Stomach (tissue), 9 donors: ENCODE results near the gene PRKG1. TPM values are rescaled to one million over a fixed set of nuclear protein-coding genes. Genes with fewer than 3 reads are reported as not detected.

Experiments used
- DNase-seq, 2 donors: peaks; one replicate each; pipeline versions ENCODE4 v3.0.0 to v3.0.0-alpha.2; 2013 to 2019
- H3K27ac ChIP-seq, 5 donors: fragments of 200-600 bp in 4 of 5; sonication (generic) in 4 of 5; one replicate each; pipeline ENCODE4 v1.5.1; 2013 to 2019; ENCODE audit warnings: mild to moderate bottlenecking in 1 of 5, moderate library complexity in 1 of 5
- H3K27me3 ChIP-seq, 3 donors: fragments of 200-600 bp; sonication (generic); one replicate each; pipeline ENCODE4 v1.5.1; 2017 to 2019; ENCODE audit warnings: mixed run types in 1 of 3
- H3K36me3 ChIP-seq, 4 donors: fragments of 200-600 bp; sonication (generic); 1 replicate in 3 of 4; 2 replicates in 1 of 4; pipeline ENCODE4 v1.5.1; 2016 to 2019
- H3K4me1 ChIP-seq, 4 donors: fragments of 200-600 bp; sonication (generic); one replicate each; pipeline ENCODE4 v1.5.1; 2016 to 2019
- H3K4me3 ChIP-seq, 4 donors: fragments of 200-600 bp; sonication (generic) in 3 of 4; one replicate each; pipeline ENCODE4 v1.5.1; 2016 to 2019; ENCODE audit warnings: mild to moderate bottlenecking in 1 of 4
- H3K9me3 ChIP-seq, 4 donors: fragments of 200-600 bp; sonication (generic); one replicate each; pipeline ENCODE4 v1.5.1; 2016 to 2019
- CTCF ChIP-seq, 7 experiments: fragments of 450-650 bp in 4 of 7; fragments of 200-600 bp in 3 of 7; sonication (generic) in 3 of 7; IDR thresholded peaks; one replicate each; pipeline ENCODE4 v1.5.1; 2016 to 2019; ENCODE audit warnings: antibody characterized with exemption in 7 of 7, control low read depth in 2 of 7, mild to moderate bottlenecking in 1 of 7
- EP300 ChIP-seq: sonication (generic); formaldehyde crosslinking; IDR thresholded peaks from one replicate; pipeline ENCODE4 v1.6.1; 2017; ENCODE audit warnings: antibody characterized with exemption
- POLR2A ChIP-seq, 4 donors: fragments of 450-650 bp; IDR thresholded peaks; one replicate each; pipeline ENCODE4 v1.6.1; 2016; ENCODE audit warnings: antibody characterized with exemption in 4 of 4, control low read depth in 2 of 4, mild to moderate bottlenecking in 1 of 4, moderate library complexity in 1 of 4
- POLR2AphosphoS5 ChIP-seq, 3 donors: sonication (generic); formaldehyde crosslinking; IDR thresholded peaks; one replicate each; pipeline ENCODE4 v1.6.1; 2016; ENCODE audit warnings: antibody characterized with exemption in 3 of 3
- WGBS, 5 donors: extraction: QIAGEN DNeasy Blood & Tissue Kit in 3 of 5; methylation state at CpG; one replicate each; pipeline versions ENCODE4 v1.1.5 to v1.1.7; 2013 to 2018; 5-methylcytosine and 5-hydroxymethylcytosine counted together
- intact Hi-C: fragments of 100-400 bp; cut with DNase I; formaldehyde crosslinking; loops from one replicate; pipeline ENCODE4 v1.15.1; 2023; ENCODE audit warnings: low total_unique reads
- polyA plus RNA-seq, 3 donors: library from polyadenylated mRNA; stranded (reverse); fragments of 200-250 nt; gene quantifications; one replicate each; pipeline ENCODE4 v1.2.3, GENCODE V29; 2013
- total RNA-seq, 5 donors: library from RNA; depleted of rRNA; stranded (reverse); fragments of >200 nt; gene quantifications; one replicate each; pipeline versions ENCODE4 v1.1.0 to v1.2.3, GENCODE V29; 2014 to 2016
- donor health status: healthy with polysubstance abuse.
- donor health status: Bipolar disorder and iron deficiency.
- donor health status: healthy.

Gene PRKG1
- total and polyA plus RNA-seq, 8 donors: 1.5 to 89.2 (median 14.3) TPM

GRCh38 chr10:51547941-51548340 is 473.7 kb downstream of the PRKG1 start:
- TF ChIP-seq EP300: no peak
- TF ChIP-seq POLR2A (IDR thresholded peaks at IDR 0.05): no peak
- TF ChIP-seq POLR2AphosphoS5 (IDR thresholded peaks at IDR 0.05): no peak
- no peak for TF ChIP-seq CTCF (IDR thresholded peaks at IDR 0.05)
- H3K36me3 ChIP-seq: no peaks in the 10 kb centered on the region
- intact Hi-C loops: no loop called here
- H3K9me3 ChIP-seq: no peaks in the 10 kb centered on the region
- DNase-seq: no peak
- H3K4me1 ChIP-seq: no peaks in the 10 kb centered on the region
- no peak overlapping the region for H3K4me3 ChIP-seq
- WGBS, 5 donors: 40 to 45% (median 44%) methylated on average over 2 of the region's 2 CpGs
- H3K27me3 ChIP-seq: no peaks in the 10 kb centered on the region
- H3K27ac ChIP-seq: no peak overlapping the region

- no peaks in the 10 kb centered on the region for H3K9me3 ChIP-seq
- DNase-seq: no peak
- no peak overlapping the region for H3K4me3 ChIP-seq
- H3K4me1 ChIP-seq: no peaks in the 10 kb centered on the region
- no peaks in the 10 kb centered on the region for H3K27me3 ChIP-seq
- TF ChIP-seq EP300 (no peak), CTCF (IDR thresholded peaks at IDR 0.05) (no peak), POLR2A (IDR thresholded peaks at IDR 0.05) (no peak), POLR2AphosphoS5 (IDR thresholded peaks at IDR 0.05) (no peak)
- intact Hi-C loops: no loop called here
- H3K27ac ChIP-seq: no peak overlapping the region
- no peaks in the 10 kb centered on the region for H3K36me3 ChIP-seq
Measured at GRCh38 chr10:51552879-51553278, 478.6 kb downstream of the PRKG1 start.

GRCh38 chr10:51564896-51565510 is 490.7 kb downstream of the PRKG1 start:
- Histone ChIP-seq H3K27me3 (no peaks in the 10 kb centered on the region), H3K9me3 (no peaks in the 10 kb centered on the region), H3K36me3 (no peaks in the 10 kb centered on the region), H3K27ac (no peak overlapping the region), H3K4me3 (no peak overlapping the region), H3K4me1 (no peaks in the 10 kb centered on the region)
- whole genome bisulfite sequencing, 5 donors: 60 to 71% (median 68%) methylated on average over 2 of the region's 2 CpGs
- DNase-seq: no peak
- TF ChIP-seq EP300: no peak
- TF ChIP-seq POLR2AphosphoS5 (IDR thresholded peaks at IDR 0.05): no peak
- TF ChIP-seq CTCF (IDR thresholded peaks at IDR 0.05): no peak
- no peak for TF ChIP-seq POLR2A (IDR thresholded peaks at IDR 0.05)
- intact Hi-C loops: no loop called here

GRCh38 chr10:51567271-51567670 is 493.0 kb downstream of the PRKG1 start:
- no peaks in the 10 kb centered on the region for H3K27me3 ChIP-seq
- no peaks in the 10 kb centered on the region for H3K36me3 ChIP-seq
- H3K9me3 ChIP-seq: no peaks in the 10 kb centered on the region
- no peak for TF ChIP-seq CTCF (IDR thresholded peaks at IDR 0.05)
- TF ChIP-seq EP300: no peak
- no peak for TF ChIP-seq POLR2AphosphoS5 (IDR thresholded peaks at IDR 0.05)
- no peak for TF ChIP-seq POLR2A (IDR thresholded peaks at IDR 0.05)
- WGBS, 5 donors: 70 to 85% (median 78%) methylated on average over 3 of the region's 3 CpGs
- no peak overlapping the region for H3K4me3 ChIP-seq
- intact Hi-C loops: no loop called here
- H3K4me1 ChIP-seq: no peaks in the 10 kb centered on the region
- no peak overlapping the region for H3K27ac ChIP-seq
- DNase-seq: no peak
